Activated CD4-positive, alpha-beta T cell treated with anti-CD3 and anti-CD28 coated beads, Interleukin-2, amount 10 ng/mL, durations not matched to agents 24 days and 14 days (primary cell): Measurements from ENCODE around the gene OR4D5. TPM values are rescaled to one million over a fixed set of nuclear protein-coding genes. Genes with fewer than 3 reads are reported as not detected.

ENCODE experiments used
- DNase-seq: peaks from one replicate; pipeline ENCODE4 v3.0.0; 2022
- H3K27ac Mint-ChIP-seq: one replicate; pipeline ENCODE4 v1.8.0; 2022; ENCODE audit warnings: mild to moderate bottlenecking, mixed read lengths
- H3K27me3 Mint-ChIP-seq: one replicate; pipeline ENCODE4 v1.8.0; 2022; ENCODE audit warnings: mixed read lengths
- H3K36me3 Mint-ChIP-seq: one replicate; pipeline ENCODE4 v1.8.0; 2022; ENCODE audit warnings: low read depth, mild to moderate bottlenecking, mixed read lengths
- H3K4me1 Mint-ChIP-seq: one replicate; pipeline ENCODE4 v1.8.0; 2021; ENCODE audit warnings: mixed read lengths
- H3K4me3 Mint-ChIP-seq: one replicate; pipeline ENCODE4 v1.8.0; 2022; ENCODE audit warnings: mild to moderate bottlenecking, moderate library complexity, mixed read lengths
- H3K9me3 Mint-ChIP-seq: one replicate; pipeline ENCODE4 v1.8.0; 2021; ENCODE audit warnings: mixed read lengths
- intact Hi-C: fragments of 100-400 bp; cut with micrococcal nuclease; formaldehyde crosslinking; loops from one replicate; pipeline ENCODE4 v1.15.1; 2023
- total RNA-seq: library from RNA; stranded (reverse); gene quantifications from 2 replicates; pipeline ENCODE4 v1.2.3, GENCODE V29; 2022

Gene OR4D5
- total RNA-seq, 1 donor from 2014 or later: not detected

DNA sequence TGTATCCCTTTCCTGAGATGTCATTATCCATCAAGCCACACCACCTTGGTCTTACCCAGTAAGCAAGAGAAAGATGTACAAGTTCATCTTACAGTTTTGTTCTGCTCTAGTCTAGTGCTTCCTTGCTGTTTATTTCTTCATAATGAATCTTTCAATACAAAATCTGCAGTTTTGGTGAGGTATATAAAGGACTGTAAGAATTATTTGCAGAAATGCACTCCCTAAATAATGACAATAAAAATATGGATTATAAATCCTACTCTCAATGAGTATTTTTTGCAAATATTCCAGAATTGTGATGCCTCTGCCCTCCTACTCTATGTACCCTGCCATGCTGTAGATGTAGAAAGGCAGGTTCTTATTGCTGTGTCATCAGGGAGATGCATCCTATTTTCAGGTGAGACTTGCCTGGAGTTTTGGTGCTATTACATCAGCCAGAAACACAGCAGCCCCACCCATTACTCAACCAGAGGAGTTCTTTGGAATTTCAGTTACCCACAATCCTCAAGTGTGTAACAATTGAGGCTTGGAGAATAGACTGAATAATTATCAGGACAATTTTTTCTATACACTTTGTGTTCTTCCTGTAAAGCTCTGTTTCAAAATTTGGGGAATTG, 38.4 kb downstream of the OR4D5 start, which contains the start of gene OR10S1:
Gene OR10S1 (minus strand): TSS at position 51 of the 617 bp plus-strand sequence. CDS start 117 bp downstream, outside the sequence.
- H3K27ac Mint-ChIP-seq: no peak within 1 kb of the TSS
- no peaks in the 10 kb centered on the region for H3K9me3 Mint-ChIP-seq
- no peaks in the 10 kb centered on the region for H3K36me3 Mint-ChIP-seq
- no peaks in the 10 kb centered on the region for H3K27me3 Mint-ChIP-seq
- H3K4me3 Mint-ChIP-seq: no peak within 1 kb of the TSS
- no peak for DNase-seq
- no peaks in the 10 kb centered on the region for H3K4me1 Mint-ChIP-seq
- intact Hi-C loops: no loop called here

GRCh38 chr11:123979311-123979710, 39.9 kb downstream of the OR4D5 start:
- Mint-ChIP-seq H3K4me3 (no peak overlapping the region), H3K27ac (no peak overlapping the region), H3K27me3 (no peaks in the 10 kb centered on the region), H3K36me3 (no peaks in the 10 kb centered on the region), H3K4me1 (no peaks in the 10 kb centered on the region), H3K9me3 (peaks cover 3% of the 10 kb centered on the region)
- intact Hi-C loops: no loop called here
- DNase-seq: no peak

Other genes starting within 250 kb of the OR4D5 start
- gene ZNF202, start 198.0 kb upstream of the OR4D5 start, total RNA-seq: 22.6 and 22.9 TPM in 2 replicates
- not detected in 2 replicates for gene OR6X1, start 185.1 kb upstream of the OR4D5 start, total RNA-seq
- not detected in 2 replicates for gene OR6M1, start 133.3 kb upstream of the OR4D5 start, total RNA-seq
- gene TMEM225, start 53.9 kb upstream of the OR4D5 start, total RNA-seq: not detected in 2 replicates
- gene OR8D4, start 37.5 kb upstream of the OR4D5 start, total RNA-seq: not detected in 2 replicates
- gene OR6T1, start 4.2 kb downstream of the OR4D5 start, total RNA-seq: not detected in 2 replicates
- gene OR10S1, start 38.2 kb downstream of the OR4D5 start, total RNA-seq: not detected in 2 replicates
- not detected in 2 replicates for gene OR10G6, start 55.5 kb downstream of the OR4D5 start, total RNA-seq
- not detected in 2 replicates for gene OR10G4, start 73.4 kb downstream of the OR4D5 start, total RNA-seq
- gene OR10G9, start 83.4 kb downstream of the OR4D5 start, total RNA-seq: not detected in 2 replicates
- gene OR10G8, start 87.2 kb downstream of the OR4D5 start, total RNA-seq: not detected in 2 replicates
- not detected in 2 replicates for gene OR10G7, start 101.7 kb downstream of the OR4D5 start, total RNA-seq
- gene VWA5A, start 175.8 kb downstream of the OR4D5 start, total RNA-seq: 6.5 and 6.8 TPM in 2 replicates
- gene OR10D3, start 243.7 kb downstream of the OR4D5 start, total RNA-seq: not detected in 2 replicates